Choroid plexus epithelial cell (primary cell): ENCODE results near the gene ATP6V0A4.
"Not testable (repeated sequence)": the region's sequence is repeated elsewhere in the genome, so short reads cannot be mapped to it uniquely, and the experiment has no call there.

Source experiments
- DNase-seq: peaks from one replicate; pipeline ENCODE4 v3.0.0-alpha.2; 2010; ENCODE audit warnings: low read depth
- H3K4me3 ChIP-seq: 2 replicates; pipeline ENCODE4 v1.5.1; 2011; ENCODE audit warnings: low read depth, mild to moderate bottlenecking, control low read depth, low read length, moderate library complexity
- CTCF ChIP-seq: conservative IDR thresholded peaks from 2 replicates; pipeline ENCODE4 v1.5.1; 2011; ENCODE audit warnings: low read depth, mild to moderate bottlenecking, control low read depth, inconsistent platforms, low read length, moderate library complexity

ATP6V0A4 gene

GRCh38 chr7:138705167-138705566 is 92.8 kb downstream of the ATP6V0A4 start:
- no peak for TF ChIP-seq CTCF
- no peak overlapping the region for H3K4me3 ChIP-seq
- DNase-seq = no peak

- no peak for DNase-seq
- TF ChIP-seq CTCF = no peak
- no peak overlapping the region for H3K4me3 ChIP-seq
These were observed 96.5 kb downstream of the ATP6V0A4 start for GRCh38 chr7:138701537-138701923.

GRCh38 chr7:138700857-138701536 is 97.0 kb downstream of the ATP6V0A4 start, which contains the start of gene SVOPL:
Gene SVOPL, minus strand, starts transcription at chr7:138701362. Its CDS starts 22,317 bp downstream, at chr7:138679045.
- H3K4me3 ChIP-seq = no peak within 1 kb of the TSS
- TF ChIP-seq CTCF = no peak
- DNase-seq = no peak

- no peak for DNase-seq
- H3K4me3 ChIP-seq = no peak overlapping the region
- no peak for TF ChIP-seq CTCF
These were observed 98.3 kb downstream of the ATP6V0A4 start for GRCh38 chr7:138699661-138700060.

GRCh38 chr7:138698281-138698680 is 99.7 kb downstream of the ATP6V0A4 start:
- no peak overlapping the region for H3K4me3 ChIP-seq
- no peak for TF ChIP-seq CTCF
- DNase-seq = no peak

GRCh38 chr7:138697535-138698182 is 100.3 kb downstream of the ATP6V0A4 start:
- H3K4me3 ChIP-seq = no peak overlapping the region
- no peak for DNase-seq
- no peak for TF ChIP-seq CTCF

GRCh38 chr7:138695776-138696175 is 102.2 kb downstream of the ATP6V0A4 start:
- not testable (repeated sequence) for DNase-seq, H3K4me3 ChIP-seq
